Measurements from ENCODE around the gene CYTH3. TPM values are rescaled to one million over a fixed set of nuclear protein-coding genes. Genes with fewer than 3 reads are reported as not detected.
"Not testable (repeated sequence)": the region's sequence is repeated elsewhere in the genome, so short reads cannot be mapped to it uniquely, and the experiment has no call there.

Gene CYTH3
- total and polyA plus RNA-seq, 7 experiments from 2014 or later: 0.99 to 9.5 (median 3.1) TPM

DNA sequence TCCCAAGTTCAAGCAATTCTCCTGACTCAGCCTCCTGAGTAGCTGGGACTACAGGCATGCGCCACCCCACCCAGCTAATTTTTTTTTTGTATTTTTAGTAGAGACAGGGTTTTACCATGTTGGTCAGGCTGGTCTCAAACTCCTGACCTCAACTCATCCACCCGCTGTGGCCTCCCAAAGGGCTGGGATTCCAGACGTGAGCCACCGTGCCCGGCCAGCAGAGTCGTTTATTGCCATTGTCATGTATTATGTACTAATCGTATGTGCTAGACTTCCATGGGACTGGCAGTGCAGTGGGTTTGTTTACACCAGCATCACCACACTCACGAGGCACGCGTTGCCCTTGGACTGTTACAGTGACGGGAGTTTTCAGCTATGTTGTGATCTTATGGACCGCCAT is 120.9 kb downstream of the CYTH3 start:
- POLR2A ChIA-PET; intact Hi-C loops (cut with micrococcal nuclease); ATAC-seq; CTCF ChIA-PET; H3K4me3 ChIP-seq (ENCODE audit: low read length); H3K4me3 Mint-ChIP-seq; H3K27me3 ChIP-seq (ENCODE audit: control insufficient read depth in 2 of 2, insufficient read depth in 2 of 2, low read length in 2 of 2); DNase-seq; H3K9me3 ChIP-seq (ENCODE audit: control insufficient read depth in 2 of 3, low read length in 3 of 3); H3K4me1 Mint-ChIP-seq; H3K4me1 ChIP-seq (ENCODE audit: control insufficient read depth in 2 of 2, insufficient read depth in 2 of 2, low read length in 2 of 2); H3K9me3 Mint-ChIP-seq; H3K27me3 Mint-ChIP-seq; H3K27ac ChIP-seq (ENCODE audit: low read depth, low read length): not testable (repeated sequence)
- H3K27ac Mint-ChIP-seq: peak overlapping the region in 2 of 9 donors; percentile 4 to 36
- H3K36me3 Mint-ChIP-seq: peaks cover 9 to 69% (median 48%) of the 10 kb centered on the region in 5 donors
- peaks cover 14 to 95% (median 20%) of the 10 kb centered on the region in 3 experiments for H3K36me3 ChIP-seq (ENCODE audit: control insufficient read depth in 2 of 3, insufficient read depth in 3 of 3, low read length in 3 of 3)

- Mint-ChIP-seq H3K36me3 (peaks cover 13 to 66% (median 46%) of the 10 kb centered on the region in 5 donors), H3K4me1 (no peaks in the 10 kb centered on the region), H3K4me3 (no peak overlapping the region), H3K9me3 (no peaks in the 10 kb centered on the region), H3K27ac (peak overlapping the region in 1 of 9 donors; percentile 9), H3K27me3 (no peaks in the 10 kb centered on the region)
- no peak overlapping the region for H3K4me3 ChIP-seq (ENCODE audit: low read length)
- H3K27me3 ChIP-seq (ENCODE audit: control insufficient read depth in 2 of 2, insufficient read depth in 2 of 2, low read length in 2 of 2): no peaks in the 10 kb centered on the region
- H3K4me1 ChIP-seq (ENCODE audit: control insufficient read depth in 2 of 2, insufficient read depth in 2 of 2, low read length in 2 of 2): no peaks in the 10 kb centered on the region
- H3K9me3 ChIP-seq (ENCODE audit: control insufficient read depth in 2 of 3, low read length in 3 of 3): no peaks in the 10 kb centered on the region
- no peak for ATAC-seq
- POLR2A ChIA-PET: interaction anchor here (0.5 kb wide), 1 partner anchor 166 kb away, joined by 5 read pairs; no protein-coding TSS in a partner anchor
- H3K36me3 ChIP-seq (ENCODE audit: control insufficient read depth in 2 of 3, insufficient read depth in 3 of 3, low read length in 3 of 3): peaks cover 20 to 95% (median 22%) of the 10 kb centered on the region in 3 experiments
- H3K27ac ChIP-seq (ENCODE audit: low read depth, low read length): no peak overlapping the region
- CTCF ChIA-PET: no interaction called here
- intact Hi-C loops (cut with micrococcal nuclease): no loop called here
- DNase-seq: no peak
Observed at GRCh38 chr7:6149996-6150395, 122.4 kb downstream of the CYTH3 start.

DNA sequence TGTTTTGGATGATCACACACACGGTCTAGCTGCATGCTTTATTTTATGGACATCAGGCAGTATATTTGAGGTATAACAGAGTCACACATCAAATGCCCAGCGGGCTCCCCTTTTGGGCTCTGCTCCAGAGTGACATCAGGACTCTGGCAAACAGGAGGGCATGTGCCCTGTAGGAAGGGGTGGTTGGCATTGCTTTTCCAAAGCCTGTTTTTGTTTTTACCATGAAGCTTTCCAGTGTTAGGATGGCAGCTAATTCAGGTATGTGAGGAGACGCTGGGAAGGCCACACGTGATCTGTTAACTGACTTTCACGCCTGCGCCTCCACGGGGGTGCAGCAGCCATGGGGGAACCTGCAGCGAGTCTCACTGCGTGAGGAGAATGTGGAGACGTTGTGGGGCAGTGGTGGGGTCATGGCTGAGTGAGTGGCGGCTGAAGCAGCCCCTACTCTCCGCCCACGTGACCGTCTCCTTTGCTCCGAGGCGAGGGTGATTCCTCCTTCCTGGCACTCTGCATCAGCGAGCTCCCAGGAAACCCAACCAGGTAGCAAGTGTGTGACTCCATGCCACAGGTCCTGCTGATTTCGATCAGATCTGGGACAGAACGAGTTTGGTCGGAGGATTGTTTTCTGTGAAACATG is 123.6 kb downstream of the CYTH3 start:
- DNase-seq (no peak), ATAC-seq (no peak)
- POLR2A ChIA-PET: no interaction called here
- intact Hi-C loops (cut with micrococcal nuclease): no loop called here
- H3K4me3 ChIP-seq (ENCODE audit: low read length): no peak overlapping the region
- no peaks in the 10 kb centered on the region for H3K27me3 Mint-ChIP-seq
- H3K27ac Mint-ChIP-seq: no peak overlapping the region
- no peaks in the 10 kb centered on the region for H3K9me3 Mint-ChIP-seq
- peaks cover 20 to 100% (median 22%) of the 10 kb centered on the region in 3 experiments for H3K36me3 ChIP-seq (ENCODE audit: control insufficient read depth in 2 of 3, insufficient read depth in 3 of 3, low read length in 3 of 3)
- H3K4me1 Mint-ChIP-seq: peaks cover 0 to 5% (median 0%) of the 10 kb centered on the region in 7 donors
- H3K27ac ChIP-seq (ENCODE audit: low read depth, low read length): no peak overlapping the region
- H3K4me1 ChIP-seq (ENCODE audit: control insufficient read depth in 2 of 2, insufficient read depth in 2 of 2, low read length in 2 of 2): no peaks in the 10 kb centered on the region
- H3K4me3 Mint-ChIP-seq: no peak overlapping the region
- CTCF ChIA-PET: no interaction called here
- peaks cover 13 to 70% (median 43%) of the 10 kb centered on the region in 5 donors for H3K36me3 Mint-ChIP-seq
- H3K27me3 ChIP-seq (ENCODE audit: control insufficient read depth in 2 of 2, insufficient read depth in 2 of 2, low read length in 2 of 2): no peaks in the 10 kb centered on the region
- no peaks in the 10 kb centered on the region for H3K9me3 ChIP-seq (ENCODE audit: control insufficient read depth in 2 of 3, low read length in 3 of 3)

GRCh38 chr7:6147627-6148026 is 124.8 kb downstream of the CYTH3 start:
- Mint-ChIP-seq H3K9me3 (no peaks in the 10 kb centered on the region), H3K27ac (no peak overlapping the region), H3K36me3 (peaks cover 13 to 66% (median 43%) of the 10 kb centered on the region in 5 donors), H3K4me1 (peaks cover 0 to 13% (median 0%) of the 10 kb centered on the region in 7 donors), H3K27me3 (no peaks in the 10 kb centered on the region), H3K4me3 (no peak overlapping the region)
- intact Hi-C loops (cut with micrococcal nuclease): no loop called here
- H3K36me3 ChIP-seq (ENCODE audit: control insufficient read depth in 2 of 3, insufficient read depth in 3 of 3, low read length in 3 of 3): peaks cover 20 to 97% (median 20%) of the 10 kb centered on the region in 3 experiments
- H3K4me1 ChIP-seq (ENCODE audit: control insufficient read depth in 2 of 2, insufficient read depth in 2 of 2, low read length in 2 of 2): no peaks in the 10 kb centered on the region
- no peak for DNase-seq
- POLR2A ChIA-PET: no interaction called here
- ATAC-seq: no peak
- no peak overlapping the region for H3K27ac ChIP-seq (ENCODE audit: low read depth, low read length)
- CTCF ChIA-PET: interaction anchor here (0.6 kb wide), 1 partner anchor 181 kb away, joined by 3 read pairs; no protein-coding TSS in a partner anchor
- H3K4me3 ChIP-seq (ENCODE audit: low read length): no peak overlapping the region
- H3K9me3 ChIP-seq (ENCODE audit: control insufficient read depth in 2 of 3, low read length in 3 of 3): no peaks in the 10 kb centered on the region
- H3K27me3 ChIP-seq (ENCODE audit: control insufficient read depth in 2 of 2, insufficient read depth in 2 of 2, low read length in 2 of 2): no peaks in the 10 kb centered on the region

GRCh38 chr7:6146666-6147065 is 125.8 kb downstream of the CYTH3 start:
- H3K36me3 Mint-ChIP-seq: peaks cover 13 to 62% (median 42%) of the 10 kb centered on the region in 5 donors
- H3K4me3 Mint-ChIP-seq: no peak overlapping the region
- no peak overlapping the region for H3K27ac Mint-ChIP-seq
- no peaks in the 10 kb centered on the region for H3K4me1 ChIP-seq (ENCODE audit: control insufficient read depth in 2 of 2, insufficient read depth in 2 of 2, low read length in 2 of 2)
- no peak overlapping the region for H3K27ac ChIP-seq (ENCODE audit: low read depth, low read length)
- no peaks in the 10 kb centered on the region for H3K9me3 Mint-ChIP-seq
- H3K36me3 ChIP-seq (ENCODE audit: control insufficient read depth in 2 of 3, insufficient read depth in 3 of 3, low read length in 3 of 3): peaks cover 20 to 92% (median 20%) of the 10 kb centered on the region in 3 experiments
- H3K9me3 ChIP-seq (ENCODE audit: control insufficient read depth in 2 of 3, low read length in 3 of 3): no peaks in the 10 kb centered on the region
- no peaks in the 10 kb centered on the region for H3K27me3 ChIP-seq (ENCODE audit: control insufficient read depth in 2 of 2, insufficient read depth in 2 of 2, low read length in 2 of 2)
- ATAC-seq: no peak
- ChIA-PET POLR2A (no interaction called here), CTCF (interaction anchor here (0.6 kb wide), 1 partner anchor 1966 kb away, joined by 3 read pairs; no protein-coding TSS in a partner anchor)
- H3K4me3 ChIP-seq (ENCODE audit: low read length): no peak overlapping the region
- intact Hi-C loops (cut with micrococcal nuclease): no loop called here
- no peak for DNase-seq
- no peaks in the 10 kb centered on the region for H3K27me3 Mint-ChIP-seq
- H3K4me1 Mint-ChIP-seq: peaks cover 0 to 13% (median 0%) of the 10 kb centered on the region in 7 donors

- Histone ChIP-seq H3K9me3 (ENCODE audit: control insufficient read depth in 2 of 3, low read length in 3 of 3) (no peaks in the 10 kb centered on the region), H3K4me3 (ENCODE audit: low read length) (no peak overlapping the region), H3K27ac (ENCODE audit: low read depth, low read length) (no peak overlapping the region), H3K4me1 (ENCODE audit: control insufficient read depth in 2 of 2, insufficient read depth in 2 of 2, low read length in 2 of 2) (no peaks in the 10 kb centered on the region), H3K27me3 (ENCODE audit: control insufficient read depth in 2 of 2, insufficient read depth in 2 of 2, low read length in 2 of 2) (no peaks in the 10 kb centered on the region), H3K36me3 (ENCODE audit: control insufficient read depth in 2 of 3, insufficient read depth in 3 of 3, low read length in 3 of 3) (peaks cover 19 to 81% (median 26%) of the 10 kb centered on the region in 3 experiments)
- H3K27ac Mint-ChIP-seq: peak overlapping the region in 2 of 9 donors; percentile 13 to 47
- no peaks in the 10 kb centered on the region for H3K27me3 Mint-ChIP-seq
- H3K9me3 Mint-ChIP-seq: no peaks in the 10 kb centered on the region
- peaks cover 0 to 13% (median 0%) of the 10 kb centered on the region in 7 donors for H3K4me1 Mint-ChIP-seq
- H3K4me3 Mint-ChIP-seq: no peak overlapping the region
- H3K36me3 Mint-ChIP-seq: peaks cover 17 to 55% (median 35%) of the 10 kb centered on the region in 5 donors
- POLR2A ChIA-PET: no interaction called here
- ATAC-seq (no peak), DNase-seq (no peak)
- CTCF ChIA-PET: no interaction called here
- intact Hi-C loops (cut with micrococcal nuclease): no loop called here
Observed at GRCh38 chr7:6143997-6144396, 128.4 kb downstream of the CYTH3 start.

All from naive thymus-derived CD4-positive, alpha-beta T cell (primary cell).